OCI-LY3 (cell line): ENCODE results near the gene PLEKHG3.

Experiments
- H2AFZ ChIP-seq: fragments of 200-600, 300-600 bp; shearing (Covaris generic); 2 replicates; pipeline ENCODE4 v1.6.0; 2014; ENCODE audit warnings: antibody characterized with exemption, low read depth, low read length
- H3K27ac ChIP-seq: fragments of 200-600, 300-600 bp; sonication (generic); 2 replicates; pipeline ENCODE4 v1.5.1; 2014; ENCODE audit warnings: mild to moderate bottlenecking, low read length, moderate library complexity, mixed read lengths
- H3K27me3 ChIP-seq: fragments of 200-600, 300-600 bp; sonication (generic); 2 replicates; pipeline ENCODE4 v1.6.1; 2014; ENCODE audit warnings: low read depth, low read length, mixed read lengths
- H3K36me3 ChIP-seq: fragments of 200-600, 300-600 bp; sonication (generic); replicated peaks from 2 replicates; pipeline ENCODE3; 2014; ENCODE audit warnings: low read depth, low read length, mixed read lengths
- H3K4me1 ChIP-seq: fragments of 300-600, 200-600 bp; sonication (generic); 2 replicates; pipeline ENCODE4 v1.6.1; 2014; ENCODE audit warnings: low read length, mixed read lengths
- H3K4me2 ChIP-seq: fragments of 200-600, 300-600 bp; sonication (generic); 2 replicates; pipeline ENCODE4 v1.6.1; 2014; ENCODE audit warnings: low read length, mixed read lengths
- H3K4me3 ChIP-seq: fragments of 300-600, 200-600 bp; sonication (generic); 2 replicates; pipeline ENCODE4 v1.5.1; 2014; ENCODE audit warnings: antibody characterized with exemption, mild to moderate bottlenecking, low read length, moderate library complexity
- H3K79me2 ChIP-seq: fragments of 300-600, 200-600 bp; shearing (Covaris generic); 2 replicates; pipeline ENCODE4 v1.6.1; 2014; ENCODE audit warnings: mild to moderate bottlenecking, low read length, mixed read lengths
- H3K9ac ChIP-seq: fragments of 300-600, 200-600 bp; shearing (Covaris generic); 2 replicates; pipeline ENCODE4 v1.6.0; 2014; ENCODE audit warnings: mild to moderate bottlenecking, low read length, moderate library complexity
- H3K9me3 ChIP-seq: fragments of 200-600, 300-600 bp; shearing (Covaris generic); 2 replicates; pipeline ENCODE4 v1.6.1; 2014; ENCODE audit warnings: low read length, mixed read lengths; ENCODE audit not compliant: insufficient read depth
- H4K20me1 ChIP-seq: fragments of 200-600, 300-600 bp; sonication (generic); 2 replicates; pipeline ENCODE4 v1.6.1; 2016; ENCODE audit warnings: low read length, mixed read lengths; ENCODE audit not compliant: insufficient read depth
- CTCF ChIP-seq: fragments of 200-600, 300-600 bp; sonication (generic); IDR thresholded peaks from 2 replicates; pipeline ENCODE4 v1.5.1; 2014; ENCODE audit warnings: antibody characterized with exemption, low read length, low read depth
- EZH2phosphoT487 ChIP-seq: fragments of 200-600 bp; shearing (Covaris generic); IDR thresholded peaks from 2 replicates; pipeline ENCODE4 v1.6.1; 2018; ENCODE audit warnings: antibody characterized with exemption, mixed run types, low read depth

The PLEKHG3 gene

GRCh38 chr14:64696355-64696857, 7.8 kb upstream of the PLEKHG3 start:
- no peak overlapping the region for H2AFZ ChIP-seq
- H3K4me1 ChIP-seq: peaks cover 36% of the 10 kb centered on the region
- no peak overlapping the region for H3K4me3 ChIP-seq
- H3K4me2 ChIP-seq: no peak overlapping the region
- no peaks in the 10 kb centered on the region for H3K79me2 ChIP-seq
- TF ChIP-seq EZH2phosphoT487 (no peak), CTCF (no peak)
- peaks cover 7% of the 10 kb centered on the region; the same call in 1 of the 2 replicates for H3K27me3 ChIP-seq
- H3K9me3 ChIP-seq: no peaks in the 10 kb centered on the region
- H3K36me3 ChIP-seq: no peaks in the 10 kb centered on the region
- no peaks in the 10 kb centered on the region for H4K20me1 ChIP-seq
- no peak overlapping the region for H3K9ac ChIP-seq
- no peak overlapping the region for H3K27ac ChIP-seq

GRCh38 chr14:64698903-64699302, 5.3 kb upstream of the PLEKHG3 start:
- Histone ChIP-seq H3K4me3 (no peak overlapping the region), H3K9me3 (no peaks in the 10 kb centered on the region), H3K9ac (no peak overlapping the region), H3K4me2 (peak overlapping the region; percentile 47), H3K4me1 (peaks cover 21% of the 10 kb centered on the region), H3K27ac (no peak overlapping the region), H3K27me3 (peaks cover 17% of the 10 kb centered on the region), H3K79me2 (no peaks in the 10 kb centered on the region), H3K36me3 (no peaks in the 10 kb centered on the region), H4K20me1 (no peaks in the 10 kb centered on the region), H2AFZ (peak overlapping the region; percentile 79)
- TF ChIP-seq CTCF (no peak), EZH2phosphoT487 (no peak)

- peaks cover 12% of the 10 kb centered on the region for H3K4me1 ChIP-seq
- H3K36me3 ChIP-seq: no peaks in the 10 kb centered on the region
- no peak for TF ChIP-seq EZH2phosphoT487
- no peak for TF ChIP-seq CTCF
- H3K9me3 ChIP-seq: no peaks in the 10 kb centered on the region
- no peak overlapping the region for H3K27ac ChIP-seq
- H3K4me2 ChIP-seq: no peak overlapping the region
- no peak overlapping the region for H3K4me3 ChIP-seq
- peaks cover 17% of the 10 kb centered on the region for H3K27me3 ChIP-seq
- no peaks in the 10 kb centered on the region for H3K79me2 ChIP-seq
- H2AFZ ChIP-seq: no peak overlapping the region
- H3K9ac ChIP-seq: no peak overlapping the region
- no peaks in the 10 kb centered on the region for H4K20me1 ChIP-seq
These were observed 3.9 kb upstream of the PLEKHG3 start for GRCh38 chr14:64700290-64700689.

GRCh38 chr14:64700894-64701293, 3.3 kb upstream of the PLEKHG3 start:
- H3K4me1 ChIP-seq: peaks cover 12% of the 10 kb centered on the region

More at GRCh38 chr14:64700894-64701293, 3.3 kb upstream of the PLEKHG3 start:
- Histone ChIP-seq H3K9ac (no peak overlapping the region), H3K36me3 (no peaks in the 10 kb centered on the region), H3K9me3 (no peaks in the 10 kb centered on the region), H3K27ac (no peak overlapping the region), H3K4me3 (no peak overlapping the region), H4K20me1 (no peaks in the 10 kb centered on the region), H2AFZ (no peak overlapping the region), H3K4me2 (no peak overlapping the region), H3K27me3 (peaks cover 17% of the 10 kb centered on the region), H3K79me2 (no peaks in the 10 kb centered on the region)
- TF ChIP-seq CTCF (no peak), EZH2phosphoT487 (no peak)
